Large intestine (tissue), 3 donors: ENCODE results near the gene MYO16. TPM values are rescaled to one million over a fixed set of nuclear protein-coding genes. Genes with fewer than 3 reads are reported as not detected.

Experiments used
- DNase-seq, 2 donors: peaks; one replicate each; pipeline versions ENCODE4 v3.0.0 to v3.0.0-alpha.2; 2013
- H3K27ac ChIP-seq: one replicate; pipeline ENCODE4 v1.5.1; 2013; ENCODE audit warnings: low read length
- H3K27me3 ChIP-seq: 2 replicates; pipeline ENCODE4 v1.6.1; 2013; ENCODE audit warnings: low read length; ENCODE audit not compliant: control insufficient read depth, insufficient read depth
- H3K36me3 ChIP-seq: 2 replicates; pipeline ENCODE4 v1.6.1; 2013; ENCODE audit warnings: low read length; ENCODE audit not compliant: control insufficient read depth, insufficient read depth
- H3K4me1 ChIP-seq: one replicate; pipeline ENCODE4 v1.6.1; 2013; ENCODE audit warnings: low read length; ENCODE audit not compliant: control insufficient read depth, insufficient read depth
- H3K4me3 ChIP-seq: one replicate; pipeline ENCODE4 v1.5.1; 2013; ENCODE audit warnings: low read length
- H3K9me3 ChIP-seq: one replicate; pipeline ENCODE4 v1.6.1; 2013; ENCODE audit warnings: mild to moderate bottlenecking, low read depth, low read length, moderate library complexity; ENCODE audit not compliant: control insufficient read depth
- WGBS: methylation state at CpG from one replicate; pipeline ENCODE4 v1.1.5; 2013; ENCODE audit warnings: low lambda C conversion rate; ENCODE audit not compliant: insufficient coverage; 5-methylcytosine and 5-hydroxymethylcytosine counted together
- polyA plus RNA-seq: library from polyadenylated mRNA; unstranded; fragments of 120-200 nt; gene quantifications from one replicate; pipeline ENCODE4 v1.2.1, GENCODE V29; 2013

MYO16 gene
- polyA plus RNA-seq, 1 donor = 0.27 TPM

DNA sequence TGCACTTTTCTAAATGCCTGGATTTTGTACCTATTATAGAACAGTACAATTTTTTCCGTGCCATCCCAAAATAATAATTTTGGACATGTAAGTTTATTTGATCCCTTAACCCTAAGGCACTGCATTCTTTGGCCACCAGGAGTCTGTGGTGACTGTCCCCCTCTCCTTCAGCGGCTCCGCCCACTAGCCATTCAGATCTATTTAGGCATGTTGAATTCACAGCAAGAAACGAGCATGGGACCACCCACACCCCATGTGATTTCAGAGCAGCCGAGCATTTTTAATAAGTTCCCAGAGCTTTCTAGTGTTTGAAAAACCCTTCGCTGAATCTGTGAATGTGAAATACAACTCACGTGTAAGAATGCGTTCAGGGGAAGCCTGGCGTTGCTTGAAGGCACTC, 567.5 kb downstream of the MYO16 start:
- no peak overlapping the region for H3K27ac ChIP-seq
- no peaks in the 10 kb centered on the region for H3K36me3 ChIP-seq
- no peak overlapping the region for H3K4me3 ChIP-seq
- no peaks in the 10 kb centered on the region for H3K9me3 ChIP-seq
- H3K27me3 ChIP-seq = no peaks in the 10 kb centered on the region
- WGBS = no CpG with 5 or more reads among the region's 9 CpGs
- DNase-seq = no peak
- no peaks in the 10 kb centered on the region for H3K4me1 ChIP-seq

DNA sequence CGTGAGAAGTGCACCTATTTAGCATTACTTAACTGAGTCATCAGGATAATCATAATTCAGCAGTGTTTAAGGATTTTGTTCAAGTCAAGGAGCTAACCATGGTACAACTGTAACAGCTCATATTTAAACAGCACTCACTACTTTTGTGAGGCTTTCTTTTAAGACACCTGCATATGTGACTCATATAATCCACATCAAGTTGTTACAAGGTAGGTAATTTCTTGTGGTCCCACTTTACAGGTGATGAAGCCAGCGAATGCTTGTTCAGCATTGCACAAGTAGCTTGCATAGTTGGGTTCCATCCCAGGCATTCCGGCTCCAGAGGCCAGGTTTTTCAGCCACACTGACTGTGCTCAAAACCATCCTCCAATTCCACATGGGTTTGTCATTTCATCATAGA, 569.2 kb downstream of the MYO16 start:
- Histone ChIP-seq H3K9me3 (no peaks in the 10 kb centered on the region), H3K4me3 (no peak overlapping the region), H3K36me3 (no peaks in the 10 kb centered on the region), H3K27ac (no peak overlapping the region), H3K4me1 (no peaks in the 10 kb centered on the region), H3K27me3 (no peaks in the 10 kb centered on the region)
- WGBS = no CpG with 5 or more reads among the region's 3 CpGs
- no peak for DNase-seq

DNA sequence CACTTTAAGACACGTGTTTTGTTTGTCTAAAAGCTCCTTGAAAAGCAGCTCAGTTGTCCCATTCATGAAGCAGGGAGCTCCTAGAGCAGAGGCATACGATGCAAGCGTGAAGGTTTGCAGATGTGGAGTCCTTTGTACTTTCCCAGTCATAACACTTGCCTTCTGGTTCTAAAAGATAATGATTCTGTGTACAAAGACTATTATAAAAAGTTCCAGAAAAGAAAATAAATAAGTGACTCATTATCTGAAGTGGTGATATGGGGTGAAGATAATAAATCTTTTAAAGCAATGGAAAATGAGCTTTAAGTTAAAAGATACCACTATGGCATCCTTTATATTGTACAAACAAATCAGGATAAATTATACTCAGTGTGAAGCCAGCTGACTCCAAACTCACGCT, 569.9 kb downstream of the MYO16 start:
- H3K27me3 ChIP-seq = no peaks in the 10 kb centered on the region
- H3K27ac ChIP-seq = no peak overlapping the region
- DNase-seq = no peak
- H3K36me3 ChIP-seq = no peaks in the 10 kb centered on the region
- no peaks in the 10 kb centered on the region for H3K4me1 ChIP-seq
- no peaks in the 10 kb centered on the region for H3K9me3 ChIP-seq
- no peak overlapping the region for H3K4me3 ChIP-seq
- 20% methylated on average over 1 of the region's 4 CpGs for WGBS

DNA sequence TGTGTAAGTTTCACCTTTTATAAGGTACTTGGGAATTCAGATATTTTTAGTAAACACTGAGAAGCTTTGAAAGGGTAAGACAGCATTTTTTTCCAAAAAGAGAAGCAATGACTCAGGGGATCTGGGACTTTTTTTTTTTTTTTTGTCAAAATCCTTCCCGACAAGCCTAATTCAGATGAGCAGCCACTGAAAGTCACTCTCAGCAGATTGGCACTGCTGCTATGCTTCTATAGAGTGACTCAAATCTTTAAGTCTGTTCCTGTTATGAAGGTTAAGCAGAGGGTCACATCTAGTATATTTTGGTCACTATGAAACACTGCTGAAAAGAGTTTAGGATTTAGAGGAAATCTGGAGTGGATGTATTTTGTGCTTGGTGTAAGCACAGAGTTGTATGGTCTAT, 571.1 kb downstream of the MYO16 start:
- no peaks in the 10 kb centered on the region for H3K9me3 ChIP-seq
- H3K36me3 ChIP-seq = no peaks in the 10 kb centered on the region
- H3K4me1 ChIP-seq = no peaks in the 10 kb centered on the region
- no peaks in the 10 kb centered on the region for H3K27me3 ChIP-seq
- no peak overlapping the region for H3K27ac ChIP-seq
- no peak for DNase-seq
- no peak overlapping the region for H3K4me3 ChIP-seq
- WGBS = no CpG with 5 or more reads among the region's 1 CpG

DNA sequence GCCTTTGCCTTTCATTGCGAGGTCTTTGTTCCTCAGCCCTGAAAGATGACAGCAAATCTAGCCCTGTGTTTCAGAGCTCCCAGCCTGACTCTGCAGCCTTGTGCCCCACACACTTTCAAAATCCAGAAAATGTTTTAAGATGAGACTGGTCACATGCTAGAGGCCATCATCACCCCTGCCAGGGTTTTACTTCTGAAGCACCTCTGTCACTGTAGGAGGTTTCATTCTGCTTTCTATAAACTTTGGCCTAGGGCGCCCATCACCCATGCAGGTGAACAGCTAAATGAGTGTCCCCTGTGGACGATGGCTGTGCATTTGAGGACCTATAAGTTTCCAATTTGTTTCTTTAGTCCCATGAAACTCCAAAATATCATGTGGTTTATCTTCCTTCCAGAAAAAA, 574.2 kb downstream of the MYO16 start:
- H3K4me1 ChIP-seq = no peaks in the 10 kb centered on the region
- no CpG with 5 or more reads among the region's 3 CpGs for WGBS
- no peaks in the 10 kb centered on the region for H3K27me3 ChIP-seq
- no peak for DNase-seq
- H3K4me3 ChIP-seq = no peak overlapping the region
- no peaks in the 10 kb centered on the region for H3K9me3 ChIP-seq
- H3K36me3 ChIP-seq = no peaks in the 10 kb centered on the region
- H3K27ac ChIP-seq = no peak overlapping the region

DNA sequence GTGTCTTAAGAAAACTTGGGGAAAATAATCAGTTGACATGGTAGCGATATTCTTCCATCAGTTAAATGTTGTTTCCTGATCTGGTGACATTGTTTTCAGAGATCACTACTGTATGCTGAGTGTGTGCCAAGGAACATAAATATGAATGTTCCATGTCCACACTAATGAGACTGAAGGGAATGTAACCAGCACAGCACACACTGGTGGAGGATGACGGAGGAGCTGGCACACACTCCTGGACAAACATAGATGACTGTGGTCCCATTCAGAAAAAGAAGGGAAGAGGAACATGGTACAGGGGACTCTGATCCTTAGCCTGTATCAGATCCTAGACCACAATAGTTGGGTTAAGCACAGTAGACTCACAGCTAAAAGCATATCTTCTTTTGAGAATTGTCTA, 574.8 kb downstream of the MYO16 start:
- Histone ChIP-seq H3K27ac (no peak overlapping the region), H3K4me1 (no peaks in the 10 kb centered on the region), H3K27me3 (no peaks in the 10 kb centered on the region), H3K9me3 (no peaks in the 10 kb centered on the region), H3K36me3 (no peaks in the 10 kb centered on the region), H3K4me3 (no peak overlapping the region)
- no peak for DNase-seq
- WGBS = no CpG with 5 or more reads among the region's 2 CpGs

DNA sequence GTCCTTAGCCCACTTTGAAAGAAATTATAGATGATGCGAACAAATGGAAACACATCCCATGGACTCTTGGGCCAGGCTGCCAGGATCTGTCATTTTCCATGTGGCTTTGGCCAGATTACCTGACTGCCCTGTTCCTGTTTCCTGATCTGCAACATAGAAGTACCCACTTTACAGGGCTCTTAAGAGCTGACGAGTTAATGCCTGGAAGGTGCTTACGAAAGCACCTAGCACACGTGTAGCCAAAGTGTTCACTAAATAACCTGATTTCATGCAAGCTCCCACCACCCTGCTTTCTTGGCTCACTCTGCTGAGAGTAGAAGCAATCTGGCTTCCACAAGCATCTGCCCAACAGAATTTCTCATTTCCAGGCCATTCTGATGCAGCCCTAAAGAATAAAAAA, 575.2 kb downstream of the MYO16 start:
- no CpG with 5 or more reads among the region's 4 CpGs for WGBS
- Histone ChIP-seq H3K27ac (no peak overlapping the region), H3K27me3 (no peaks in the 10 kb centered on the region), H3K4me1 (no peaks in the 10 kb centered on the region), H3K36me3 (no peaks in the 10 kb centered on the region), H3K9me3 (no peaks in the 10 kb centered on the region), H3K4me3 (no peak overlapping the region)
- no peak for DNase-seq

DNA sequence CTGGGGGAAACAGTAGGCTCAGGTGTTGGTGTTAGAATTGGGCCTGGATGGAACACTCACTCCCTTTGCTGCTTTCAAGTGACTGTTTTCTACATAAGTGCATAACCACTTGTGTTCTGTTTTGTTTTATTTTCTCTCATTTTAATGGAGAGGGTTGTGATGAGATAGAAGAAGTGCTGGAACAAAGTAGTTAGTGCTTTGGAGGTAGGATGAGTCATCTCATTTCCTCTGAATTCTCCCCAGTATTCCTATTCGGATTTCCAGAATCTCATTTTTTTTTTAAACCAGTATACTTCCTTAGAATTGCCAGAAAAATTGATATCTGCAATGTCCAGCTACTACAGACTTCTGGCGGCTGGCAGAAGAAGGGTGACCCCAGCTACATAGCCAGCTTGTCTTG, 575.9 kb downstream of the MYO16 start:
- no peaks in the 10 kb centered on the region for H3K36me3 ChIP-seq
- WGBS = 100% methylated on average over 1 of the region's 2 CpGs
- no peak overlapping the region for H3K4me3 ChIP-seq
- H3K27me3 ChIP-seq = no peaks in the 10 kb centered on the region
- no peak overlapping the region for H3K27ac ChIP-seq
- no peak for DNase-seq
- no peaks in the 10 kb centered on the region for H3K4me1 ChIP-seq
- H3K9me3 ChIP-seq = no peaks in the 10 kb centered on the region

DNA sequence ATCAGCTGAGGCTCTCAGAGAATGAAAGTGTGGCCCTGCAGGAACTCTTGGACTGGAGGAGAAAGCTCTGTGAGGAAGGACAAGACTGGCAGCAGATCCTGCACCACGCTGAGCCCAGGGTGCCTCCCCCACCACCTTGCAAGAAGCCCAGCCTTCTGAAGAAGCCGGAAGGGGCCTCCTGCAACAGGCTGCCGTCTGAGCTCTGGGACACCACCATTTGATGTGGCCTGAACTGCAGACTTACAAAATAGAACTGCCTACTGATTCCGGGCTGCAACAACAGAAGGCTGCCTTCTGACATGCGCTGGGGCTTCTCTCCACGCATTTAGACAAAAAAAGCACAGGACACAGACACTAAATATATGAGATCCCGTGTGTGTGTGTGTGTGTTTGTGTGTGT, 577.2 kb downstream of the MYO16 start:
- H3K4me3 ChIP-seq = no peak overlapping the region
- H3K27me3 ChIP-seq = no peaks in the 10 kb centered on the region
- no peaks in the 10 kb centered on the region for H3K4me1 ChIP-seq
- H3K9me3 ChIP-seq = no peaks in the 10 kb centered on the region
- WGBS = no CpG with 5 or more reads among the region's 7 CpGs
- H3K27ac ChIP-seq = no peak overlapping the region
- H3K36me3 ChIP-seq = no peaks in the 10 kb centered on the region
- DNase-seq = no peak

DNA sequence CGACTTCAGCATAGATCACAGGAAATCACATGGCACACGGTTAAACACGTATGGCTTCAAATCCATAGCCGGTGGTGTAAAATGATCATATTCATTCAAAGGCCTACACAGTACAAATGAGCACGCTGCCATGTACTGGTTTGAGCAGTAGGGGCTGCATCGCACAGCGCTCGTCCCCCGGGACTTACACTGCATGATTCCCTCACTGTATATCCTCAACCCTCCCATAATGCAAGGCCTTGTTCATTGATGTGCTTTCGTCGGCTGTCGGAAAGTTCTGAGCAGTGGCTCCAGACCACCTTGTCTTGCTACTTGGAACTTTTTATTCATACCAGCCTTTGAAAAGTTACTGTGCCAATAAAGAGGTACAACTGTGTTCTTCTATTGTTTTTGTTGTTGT, 578.2 kb downstream of the MYO16 start:
- no peaks in the 10 kb centered on the region for H3K9me3 ChIP-seq
- no peaks in the 10 kb centered on the region for H3K27me3 ChIP-seq
- DNase-seq = no peak
- H3K4me3 ChIP-seq = no peak overlapping the region
- no peak overlapping the region for H3K27ac ChIP-seq
- no CpG with 5 or more reads among the region's 12 CpGs for WGBS
- H3K36me3 ChIP-seq = no peaks in the 10 kb centered on the region
- H3K4me1 ChIP-seq = no peaks in the 10 kb centered on the region

DNA sequence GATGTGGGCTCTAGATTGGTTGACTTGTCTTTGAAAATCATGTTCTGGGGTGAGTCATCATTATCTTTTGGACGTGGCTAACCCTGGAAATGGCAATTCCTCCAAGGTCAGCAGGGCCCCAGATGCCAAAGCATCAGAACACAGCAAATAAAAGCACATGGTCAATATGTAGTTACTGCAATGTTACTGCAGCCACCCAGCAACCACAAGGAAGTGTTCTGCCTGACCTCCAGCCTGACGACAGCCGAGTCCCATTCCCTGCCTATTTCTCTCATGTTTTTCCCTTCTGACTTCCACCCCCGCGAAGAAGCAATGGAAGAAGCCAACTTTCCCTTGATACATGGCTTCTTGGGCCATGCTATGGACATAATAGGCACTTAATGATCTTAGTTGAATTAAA, 579.1 kb downstream of the MYO16 start:
- H3K27ac ChIP-seq = no peak overlapping the region
- WGBS = no CpG with 5 or more reads among the region's 5 CpGs
- H3K4me3 ChIP-seq = no peak overlapping the region
- no peaks in the 10 kb centered on the region for H3K36me3 ChIP-seq
- H3K27me3 ChIP-seq = no peaks in the 10 kb centered on the region
- DNase-seq = no peak
- no peaks in the 10 kb centered on the region for H3K4me1 ChIP-seq
- H3K9me3 ChIP-seq = no peaks in the 10 kb centered on the region
